Activated CD4-positive, alpha-beta T cell treated with anti-CD3 and anti-CD28 coated beads, Interleukin-2, amount 50 U/mL, for 48 hours (primary cell): ENCODE data around the gene SCML1.
"Not testable (repeated sequence)": the region's sequence is repeated elsewhere in the genome, so short reads cannot be mapped to it uniquely, and the experiment has no call there.

ENCODE experiments used
- DNase-seq, 2 experiments: peaks; one replicate each; pipeline ENCODE4 v3.0.0-alpha.2; 2020

Gene SCML1

GRCh38 chrX:17740137-17741122 is 3.1 kb downstream of the SCML1 start:
- DNase-seq, result no peak

GRCh38 chrX:17741123-17741511 is 3.8 kb downstream of the SCML1 start:
- DNase-seq, result no peak

GRCh38 chrX:17743913-17744312 is 6.6 kb downstream of the SCML1 start:
- no peak for DNase-seq

DNA sequence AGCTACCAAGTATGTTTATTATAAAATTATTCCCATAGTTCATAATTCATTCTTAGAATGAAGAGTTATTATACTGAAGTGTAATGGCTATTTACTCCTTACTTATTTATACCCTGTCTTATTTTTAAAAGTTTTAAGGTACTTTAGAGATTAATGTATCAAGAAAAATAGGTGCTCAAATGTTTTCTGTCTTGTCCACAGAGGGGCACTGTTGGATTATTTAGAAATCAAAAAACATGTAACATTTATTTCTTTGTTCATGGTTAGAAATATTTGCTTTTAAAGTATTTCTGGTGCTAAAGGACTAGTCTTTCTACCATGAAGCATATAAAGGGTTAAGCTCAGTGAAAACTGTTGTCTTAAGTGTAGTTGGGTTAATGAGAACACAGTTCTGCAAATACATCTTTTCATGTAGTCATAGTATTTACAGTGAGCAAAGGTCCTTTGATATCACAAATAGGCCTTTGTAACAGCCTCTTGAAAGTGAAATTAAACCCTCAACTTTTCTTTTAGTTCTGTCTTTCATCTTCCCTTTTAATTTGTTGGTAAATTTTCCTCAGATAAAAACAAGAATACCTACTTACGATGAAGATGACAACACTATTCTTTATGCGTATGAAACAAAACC is 7.7 kb downstream of the SCML1 start:
- no peak for DNase-seq

DNA sequence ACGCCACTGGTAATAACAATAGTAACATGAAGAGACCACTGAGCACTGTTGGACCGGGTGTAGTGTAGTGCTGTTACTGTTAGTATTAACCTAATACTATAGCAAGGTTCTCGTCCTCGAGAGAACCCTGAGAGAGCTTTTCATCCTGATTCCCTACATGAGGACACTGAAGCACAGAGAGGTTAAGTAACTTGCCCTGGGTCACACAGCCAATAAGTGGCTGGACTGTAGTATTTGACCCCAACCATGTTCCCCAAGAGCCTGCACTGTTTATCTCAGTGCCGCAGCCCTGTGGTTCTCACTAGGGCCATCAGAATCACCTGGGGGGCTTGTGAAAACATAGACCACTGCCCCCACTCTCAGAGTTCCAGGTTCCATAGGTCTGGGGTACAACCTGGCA is 10.4 kb downstream of the SCML1 start:
- DNase-seq, result no peak

DNA sequence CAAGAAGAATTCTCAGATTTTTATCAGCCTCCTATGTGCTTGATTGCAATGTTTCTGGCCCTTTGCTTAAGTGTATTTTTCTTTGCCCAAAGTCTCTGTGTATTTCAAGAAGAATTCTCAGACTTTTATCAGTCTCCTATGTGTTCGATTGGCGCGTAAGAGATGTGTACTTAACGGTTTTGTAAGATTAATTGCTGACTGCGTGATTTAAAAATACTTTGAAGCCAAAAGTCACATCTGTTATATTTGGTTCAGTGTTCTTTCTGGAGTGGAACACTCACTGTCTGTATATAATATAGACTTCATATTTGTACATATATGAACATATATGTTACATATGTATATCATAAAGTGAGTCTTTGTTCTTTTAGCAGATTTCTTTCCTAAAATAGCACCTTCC is 11.4 kb downstream of the SCML1 start:
- no peak for DNase-seq

DNA sequence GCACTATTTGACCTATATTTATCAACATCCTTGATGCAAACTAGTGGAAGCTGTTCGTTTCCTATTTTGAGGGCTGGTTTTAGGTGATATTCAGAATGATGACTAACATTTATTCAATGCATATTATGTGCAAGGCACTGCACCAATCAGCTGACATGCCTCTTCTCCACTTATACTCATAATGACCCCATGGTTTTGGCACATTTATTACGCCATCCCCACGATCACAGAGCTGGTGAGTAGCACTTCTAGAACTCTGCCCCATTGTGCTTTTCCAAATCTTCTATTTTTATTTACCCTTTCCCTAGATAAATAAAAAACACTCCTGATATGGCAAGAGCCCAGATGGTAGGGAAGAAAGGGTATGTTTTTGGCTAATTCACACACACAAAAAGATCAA is 13.1 kb downstream of the SCML1 start:
- no peak for DNase-seq

- no peak for DNase-seq
Observed at GRCh38 chrX:17758382-17758781, 21.1 kb downstream of the SCML1 start.

- DNase-seq, result no peak
Observed at GRCh38 chrX:17759990-17760389, 22.7 kb downstream of the SCML1 start.

DNA sequence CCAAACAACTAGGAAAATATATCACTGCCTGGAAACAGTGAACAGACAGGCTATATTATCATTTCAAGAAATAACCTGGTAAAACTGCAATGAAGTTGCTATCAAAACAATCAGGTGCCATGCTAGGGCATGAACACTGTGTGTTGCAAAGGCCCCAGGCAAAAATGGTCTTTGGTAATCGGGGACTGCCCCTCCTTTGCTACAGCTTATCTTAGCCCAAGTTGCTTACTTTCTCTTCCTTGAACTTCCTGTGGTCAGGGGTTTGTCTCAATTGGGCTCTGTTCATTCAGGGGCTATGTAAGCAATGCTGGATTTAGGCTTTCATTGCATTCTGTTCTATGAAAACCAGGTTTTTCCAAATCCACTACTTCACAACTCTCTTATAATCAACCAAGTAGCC is 30.4 kb downstream of the SCML1 start:
- no peak for DNase-seq

DNA sequence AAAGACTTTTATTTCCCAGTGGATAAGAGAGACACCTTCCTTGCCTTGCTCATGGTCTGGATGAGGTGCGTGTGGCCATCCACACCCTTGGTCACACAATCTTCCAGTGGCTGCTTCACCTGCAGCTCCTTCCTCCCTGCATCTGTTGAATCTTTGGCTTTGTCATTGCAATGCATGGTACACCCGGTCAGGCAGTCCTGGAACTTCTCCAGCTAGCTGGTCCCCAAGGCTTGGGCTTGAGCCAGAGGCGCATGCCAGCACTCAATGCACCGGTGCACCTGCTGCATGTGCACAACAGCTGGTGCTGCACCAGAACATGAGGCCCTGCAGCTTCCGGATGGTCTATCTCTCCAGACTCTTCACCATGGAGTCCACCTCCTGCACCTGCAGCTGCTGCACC is 31.7 kb downstream of the SCML1 start:
- DNase-seq, result no peak

DNA sequence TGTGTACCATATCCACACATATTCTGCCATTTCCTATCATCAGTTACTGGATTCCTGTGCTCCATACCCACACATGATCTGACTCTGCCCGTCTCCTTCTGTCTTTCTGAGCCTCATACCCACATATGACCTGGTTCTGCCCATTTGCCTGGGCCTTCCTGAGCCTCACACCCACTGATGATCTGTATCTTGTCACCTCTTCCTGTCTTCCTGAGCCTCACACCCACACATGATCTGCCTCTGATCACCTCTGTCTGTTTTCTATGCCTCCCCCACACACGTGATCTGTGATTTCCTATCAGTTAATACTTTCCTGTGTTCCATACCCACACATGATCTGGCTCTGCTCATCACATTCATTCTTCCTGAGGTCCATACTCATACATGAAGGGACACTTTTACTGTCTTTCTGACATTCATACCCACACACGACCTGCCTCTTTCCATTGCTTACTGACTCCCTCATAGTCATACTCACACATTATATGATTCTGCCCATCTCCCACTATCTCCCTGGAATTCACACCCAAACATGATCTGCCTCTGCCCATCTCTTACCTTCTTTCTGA is 32.5 kb downstream of the SCML1 start:
- peak in 1 of 2 experiments; percentile 6 for DNase-seq

DNA sequence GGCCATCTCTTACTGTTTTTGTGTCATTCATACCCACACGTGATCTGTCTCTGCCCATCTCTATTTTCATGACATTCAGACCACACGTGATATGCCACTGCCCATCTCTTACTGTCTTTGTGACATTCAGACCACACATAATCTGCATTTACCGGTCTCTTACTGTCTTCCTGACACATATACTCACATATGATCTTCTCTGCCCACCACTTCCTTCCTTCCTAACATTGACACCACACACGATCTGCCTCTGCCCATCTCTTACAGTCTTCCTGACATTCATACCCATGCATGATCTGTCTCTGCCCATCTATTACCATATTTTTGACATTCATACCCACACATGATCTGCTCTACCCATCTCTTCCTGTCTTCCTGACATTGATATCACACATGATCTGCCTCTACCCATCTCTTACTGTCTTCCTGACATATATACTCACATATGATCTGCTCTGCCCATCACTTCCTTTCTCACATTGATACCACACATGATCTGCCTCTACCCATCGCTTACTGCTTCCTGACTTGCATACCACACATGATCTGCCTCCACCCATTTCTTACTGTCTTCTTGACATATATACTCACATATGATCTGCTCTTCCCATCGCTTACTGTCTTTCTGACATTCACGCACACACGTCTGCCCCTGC is 36.1 kb downstream of the SCML1 start:
- DNase-seq, result no peak

- DNase-seq, result no peak
Observed at GRCh38 chrX:17774053-17774452, 36.8 kb downstream of the SCML1 start.

DNA sequence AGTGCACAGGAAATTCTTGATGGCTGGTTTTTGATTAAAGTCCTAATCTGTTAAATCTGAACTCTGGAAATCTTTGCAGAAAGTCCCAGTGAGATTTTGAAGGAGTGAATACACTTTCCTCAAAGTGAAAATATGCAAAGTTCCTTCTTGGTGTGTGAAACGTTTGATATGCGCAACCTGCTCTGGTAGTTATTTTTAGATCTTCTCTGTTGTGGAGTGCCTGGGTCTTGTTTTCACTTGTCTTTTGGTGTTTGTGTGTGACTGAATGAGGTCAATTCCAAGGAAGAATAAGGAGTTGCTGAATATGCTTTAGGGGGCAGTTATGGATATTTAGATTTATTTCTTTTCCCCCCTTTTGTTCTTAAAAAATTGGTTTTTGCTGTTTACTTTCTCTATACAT is 41.7 kb downstream of the SCML1 start:
- DNase-seq, result no peak

GRCh38 chrX:17779434-17779833 is 42.1 kb downstream of the SCML1 start:
- DNase-seq, result no peak

DNA sequence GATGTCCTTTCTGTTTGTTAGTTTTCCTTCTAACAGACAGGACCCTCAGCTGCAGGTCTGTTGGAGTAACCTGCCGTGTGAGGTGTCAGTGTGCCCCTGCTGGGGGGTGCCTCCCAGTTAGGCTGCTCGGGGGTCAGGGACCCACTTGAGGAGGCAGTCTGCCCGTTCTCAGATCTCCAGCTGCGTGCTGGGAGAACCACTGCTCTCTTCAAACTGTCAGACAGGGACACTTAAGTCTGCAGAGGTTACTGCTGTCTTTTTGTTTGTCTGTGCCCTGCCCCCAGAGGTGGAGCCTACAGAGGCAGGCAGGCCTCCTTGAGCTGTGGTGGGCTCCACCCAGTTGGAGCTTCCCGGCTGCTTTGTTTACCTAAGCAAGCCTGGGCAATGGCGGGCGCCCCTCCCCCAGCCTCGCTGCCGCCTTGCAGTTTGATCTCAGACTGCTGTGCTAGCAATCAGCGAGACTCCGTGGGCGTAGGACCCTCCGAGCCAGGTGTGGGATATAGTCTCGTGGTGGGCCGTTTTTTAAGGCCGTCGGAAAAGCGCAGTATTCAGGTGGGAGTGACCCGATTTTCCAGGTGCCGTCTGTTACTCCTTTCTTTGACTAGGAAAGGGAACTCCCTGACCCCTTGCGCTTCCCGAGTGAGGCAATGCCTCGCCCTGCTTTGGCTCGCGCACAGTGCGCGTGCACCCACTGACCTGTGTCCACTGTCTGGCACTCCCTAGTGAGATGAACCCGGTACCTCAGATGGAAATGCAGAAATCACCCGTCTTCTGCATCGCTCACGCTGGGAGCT is 49.5 kb downstream of the SCML1 start:
- not testable (repeated sequence) for DNase-seq

GRCh38 chrX:17787557-17787956 is 50.3 kb downstream of the SCML1 start:
- DNase-seq, result no peak

- peak; percentile 33 to 37 for DNase-seq
Observed at GRCh38 chrX:17788439-17788838, 51.1 kb downstream of the SCML1 start.

- DNase-seq, result no peak
Observed at GRCh38 chrX:17788956-17789562, 51.8 kb downstream of the SCML1 start.

DNA sequence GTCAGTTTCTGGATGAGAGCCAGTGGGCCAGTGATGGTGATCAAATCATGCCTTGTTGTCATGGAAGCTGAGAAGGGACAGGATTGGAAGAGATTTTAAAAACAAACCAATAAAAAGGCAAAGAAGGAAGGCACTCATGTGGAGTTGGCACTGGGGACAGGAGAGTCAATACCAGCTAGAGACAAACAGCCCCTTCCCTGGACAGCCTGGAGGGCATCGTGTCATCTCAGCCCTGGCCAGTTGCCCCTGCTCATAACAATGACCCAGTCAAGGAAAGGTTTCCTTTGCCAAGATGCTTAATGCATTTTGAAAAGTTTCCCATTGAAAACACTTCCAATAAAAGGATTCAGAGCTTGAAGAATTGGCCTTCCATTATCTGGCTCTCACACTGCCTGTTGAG is 55.5 kb downstream of the SCML1 start:
- DNase-seq, result no peak

DNA sequence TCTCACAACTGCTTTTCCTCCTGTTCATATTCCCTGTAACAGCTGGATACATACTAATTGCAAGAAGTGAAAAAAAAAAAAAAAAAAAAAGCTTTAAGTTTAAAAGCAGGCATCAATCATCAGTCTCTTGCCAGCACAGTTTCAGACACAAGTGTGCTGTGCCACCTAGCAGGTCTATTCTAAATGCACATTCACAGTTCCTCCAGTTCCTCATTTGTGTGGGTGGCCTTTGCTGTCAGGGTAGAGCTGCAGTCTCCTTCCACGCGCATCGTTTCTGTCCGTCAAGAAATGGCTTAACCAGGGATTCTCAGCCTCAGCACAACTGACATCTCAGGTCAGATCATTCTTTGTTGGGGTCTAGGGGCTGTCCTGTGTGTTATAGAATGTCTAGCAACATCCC is 61.6 kb downstream of the SCML1 start:
- no peak for DNase-seq
